B cell (primary cell): Measurements from ENCODE around the gene PLAU. TPM values are rescaled to one million over a fixed set of nuclear protein-coding genes. Genes with fewer than 3 reads are reported as not detected.
A peak's percentile ranks its signal among the peaks of the same experiment; 100 is the strongest.

Experiments used
- ATAC-seq: fragments of 200-7000 bp; cut with Tn5 transposase; one replicate; pipeline ENCODE4 v1.10.0; 2021; ENCODE audit warnings: low read depth, mild to moderate bottlenecking, moderate number of reproducible peaks, moderate library complexity
- CTCF ChIA-PET: fragments of 350-600 bp; sonication (Branson Sonifier 250); formaldehyde crosslinking; loops from one replicate; lab custom pipeline; 2021; ENCODE audit warnings: antibody characterized with exemption, inconsistent platforms; lab: Charles Lee
- POLR2A ChIA-PET: fragments of 350-600 bp; sonication (Branson Sonifier 250); formaldehyde crosslinking; loops from one replicate; lab custom pipeline; 2021; ENCODE audit warnings: antibody characterized with exemption; lab: Charles Lee
- DNase-seq: peaks from one replicate; pipeline ENCODE4 v3.0.0; 2013
- H2AFZ ChIP-seq: 2 replicates; pipeline ENCODE4 v1.6.1; 2012; ENCODE audit warnings: mild to moderate bottlenecking, low read depth, low read length; ENCODE audit not compliant: insufficient read depth, poor library complexity, severe bottlenecking
- H3K27ac ChIP-seq, 2 donors: 1 replicate in 1 of 2; 2 replicates in 1 of 2; pipeline ENCODE4 v1.5.1; 2012 to 2013; ENCODE audit warnings: low read length in 2 of 2, mild to moderate bottlenecking in 2 of 2, moderate library complexity in 1 of 2
- H3K27me3 ChIP-seq, 4 experiments: fragments of 200-600 bp in 1 of 4; sonication (generic) in 1 of 4; replicated peaks in 1 of 4; 1 replicate in 2 of 4; 2 replicates in 2 of 4; pipeline versions ENCODE4 v1.6.1 to v1.7.0; 2013 to 2016; ENCODE audit warnings: low read length in 3 of 4, mild to moderate bottlenecking in 2 of 4, mixed read lengths in 1 of 4, moderate library complexity in 1 of 4; ENCODE audit not compliant: insufficient read depth in 4 of 4, control insufficient read depth in 3 of 4; ENCODE audit errors: control extremely low read depth in 1 of 4
- H3K36me3 ChIP-seq, 2 experiments: replicated peaks in 1 of 2; 1 replicate in 1 of 2; 2 replicates in 1 of 2; pipeline versions ENCODE4 v1.6.1 to v1.7.1; 2013; ENCODE audit warnings: low read length in 1 of 2; ENCODE audit not compliant: insufficient read depth in 2 of 2, control insufficient read depth in 1 of 2; ENCODE audit errors: control extremely low read depth in 1 of 2, extremely low read depth in 1 of 2
- H3K4me1 ChIP-seq, 2 donors: fragments of 200-600 bp in 1 of 2; sonication (generic) in 1 of 2; 1 replicate in 1 of 2; 2 replicates in 1 of 2; pipeline versions ENCODE4 v1.5.1 to v1.6.1; 2013 to 2017; ENCODE audit warnings: low read length in 2 of 2; ENCODE audit not compliant: control insufficient read depth in 2 of 2, insufficient read depth in 2 of 2
- H3K4me2 ChIP-seq: replicated peaks from 2 replicates; pipeline ENCODE3; 2012; ENCODE audit warnings: mild to moderate bottlenecking, low read depth, low read length; ENCODE audit not compliant: poor library complexity, severe bottlenecking
- H3K4me3 ChIP-seq, 5 experiments: fragments of 200-600 bp in 1 of 5; sonication (generic) in 1 of 5; 1 replicate in 3 of 5; 2 replicates in 2 of 5; pipeline versions ENCODE4 v1.5.1 to v1.7.0; 2011 to 2016; ENCODE audit warnings: low read length in 4 of 5, mild to moderate bottlenecking in 4 of 5, low read depth in 2 of 5, control low read depth in 1 of 5, moderate library complexity in 1 of 5; ENCODE audit not compliant: insufficient read depth in 1 of 5; ENCODE audit errors: control extremely low read depth in 1 of 5, extremely low read depth in 1 of 5
- H3K79me2 ChIP-seq: fragments of 200-600 bp; sonication (generic); one replicate; pipeline ENCODE4 v1.6.0; 2016; ENCODE audit warnings: low read length; ENCODE audit not compliant: control insufficient read depth, insufficient read depth
- H3K9ac ChIP-seq: fragments of 200-600 bp; sonication (generic); 2 replicates; pipeline ENCODE4 v1.6.1; 2017; ENCODE audit warnings: mild to moderate bottlenecking, low read length, moderate library complexity
- H3K9me3 ChIP-seq, 3 donors: one replicate each; pipeline versions ENCODE4 v1.6.1 to v1.7.1; 2013; ENCODE audit warnings: low read length in 2 of 3; ENCODE audit not compliant: control insufficient read depth in 2 of 3, insufficient read depth in 1 of 3; ENCODE audit errors: control extremely low read depth in 1 of 3
- H4K20me1 ChIP-seq: 2 replicates; pipeline ENCODE4 v1.6.0; 2012; ENCODE audit warnings: mild to moderate bottlenecking, low read length; ENCODE audit not compliant: insufficient read depth, control insufficient read depth, poor library complexity, severe bottlenecking
- H3K27ac Mint-ChIP-seq: one replicate; pipeline ENCODE4 v1.8.0; 2021; ENCODE audit warnings: mixed read lengths
- H3K27me3 Mint-ChIP-seq: one replicate; pipeline ENCODE4 v1.8.0; 2021; ENCODE audit warnings: mixed read lengths
- H3K4me1 Mint-ChIP-seq: one replicate; pipeline ENCODE4 v1.8.0; 2021; ENCODE audit warnings: mixed read lengths
- H3K4me3 Mint-ChIP-seq: one replicate; pipeline ENCODE4 v1.8.0; 2021; ENCODE audit warnings: mixed read lengths
- H3K9me3 Mint-ChIP-seq: one replicate; pipeline ENCODE4 v1.8.0; 2022; ENCODE audit warnings: mixed read lengths; ENCODE audit not compliant: insufficient read depth
- CTCF ChIP-seq: fragments of 200-600 bp; IDR thresholded peaks from one replicate; pipeline ENCODE4 v1.8.0; 2022; ENCODE audit warnings: antibody characterized with exemption, mild to moderate bottlenecking
- EZH2 ChIP-seq: IDR thresholded peaks from 2 replicates; pipeline ENCODE4 v1.6.1; 2012; ENCODE audit warnings: borderline replicate concordance, low read depth, mild to moderate bottlenecking, moderate library complexity, low read length; ENCODE audit not compliant: insufficient read depth, poor library complexity, severe bottlenecking
- WGBS: methylation state at CpG from one replicate; pipeline ENCODE4 v1.1.5; 2013; ENCODE audit warnings: missing lambda C conversion rate; ENCODE audit not compliant: insufficient coverage; 5-methylcytosine and 5-hydroxymethylcytosine counted together
- intact Hi-C: fragments of 100-400 bp; cut with micrococcal nuclease; formaldehyde crosslinking; loops from one replicate; pipeline ENCODE4 v1.10.0; 2022
- polyA plus RNA-seq: library from polyadenylated mRNA; depleted of rRNA; stranded (reverse); fragments of >200 nt; gene quantifications from 2 replicates; pipeline ENCODE4 v1.2.3, GENCODE V29; 2012
- total RNA-seq, 2 donors: library from RNA; stranded (reverse); fragments of 120-200 nt in 1 of 2; gene quantifications; 1 replicate in 1 of 2; 2 replicates in 1 of 2; pipeline versions ENCODE4 v1.2.3 to v1.2.4, GENCODE V29; 2013 to 2022

The PLAU gene
- total and polyA plus RNA-seq, 2 donors (not counting 1 experiment from before 2014, with no cell fraction given): 0.04 TPM; not detected in 1

- peaks cover 64% of the 10 kb centered on the region for H3K79me2 ChIP-seq
- H4K20me1 ChIP-seq: peaks cover 23% of the 10 kb centered on the region
- H3K4me1 Mint-ChIP-seq: peaks cover 50% of the 10 kb centered on the region
- H3K4me1 ChIP-seq: peaks cover 18 to 39% of the 10 kb centered on the region in 2 donors
- H3K9ac ChIP-seq: no peak overlapping the region
- H3K27me3 ChIP-seq: no peaks in the 10 kb centered on the region
- H3K9me3 ChIP-seq: no peaks in the 10 kb centered on the region
- WGBS: 70% methylated on average over 5 of the region's 5 CpGs
- no peak overlapping the region for H3K4me3 ChIP-seq
- H3K4me3 Mint-ChIP-seq: peak overlapping the region; percentile 84
- POLR2A ChIA-PET: no interaction called here
- intact Hi-C loops: loop anchor here (10.0 kb wide), 2 partner anchors 247 to 1363 kb away; partner anchors contain the start of gene COMTD1
- no peaks in the 10 kb centered on the region for H3K9me3 Mint-ChIP-seq
- peaks cover 0 to 34% of the 10 kb centered on the region in 2 experiments for H3K36me3 ChIP-seq
- H3K27me3 Mint-ChIP-seq: no peaks in the 10 kb centered on the region
- TF ChIP-seq CTCF: no peak
- TF ChIP-seq EZH2: no peak
- H3K27ac Mint-ChIP-seq: peak overlapping the region; percentile 53
- CTCF ChIA-PET: no interaction called here
- no peak overlapping the region for H2AFZ ChIP-seq
- ATAC-seq (no peak), DNase-seq (no peak)
- H3K27ac ChIP-seq: no peak overlapping the region
- peak overlapping the region; percentile 76 for H3K4me2 ChIP-seq
Measured at GRCh38 chr10:73872190-73872710, 38.7 kb upstream of the PLAU start.

GRCh38 chr10:73873142-73873837, 37.6 kb upstream of the PLAU start:
- Mint-ChIP-seq H3K9me3 (no peaks in the 10 kb centered on the region), H3K27me3 (no peaks in the 10 kb centered on the region), H3K27ac (peak overlapping the region; percentile 59), H3K4me1 (peaks cover 41% of the 10 kb centered on the region), H3K4me3 (peak overlapping the region; percentile 84)
- POLR2A ChIA-PET: interaction anchor here (0.6 to 2.4 kb wide), 3 partner anchors 7 to 378 kb away, joined by 7 to 9 read pairs (median 9); no protein-coding TSS in a partner anchor
- Histone ChIP-seq H3K79me2 (peaks cover 56% of the 10 kb centered on the region), H3K27ac (no peak overlapping the region), H3K27me3 (no peaks in the 10 kb centered on the region), H3K36me3 (peaks cover 0 to 27% of the 10 kb centered on the region in 2 experiments), H4K20me1 (peaks cover 23% of the 10 kb centered on the region), H3K4me2 (peak overlapping the region; percentile 76), H3K4me3 (peak overlapping the region; percentile 16 to 93 (median 28)), H3K4me1 (peaks cover 15 to 35% of the 10 kb centered on the region in 2 donors), H3K9ac (peak overlapping the region; percentile 26), H2AFZ (no peak overlapping the region), H3K9me3 (no peaks in the 10 kb centered on the region)
- 66% methylated on average over 15 of the region's 33 CpGs for WGBS
- no peak for ATAC-seq
- DNase-seq: no peak
- CTCF ChIA-PET: interaction anchor here (1.0 to 16.5 kb wide), 4 partner anchors 8 to 207 kb away, joined by 3 to 498 read pairs (median 5); no protein-coding TSS in a partner anchor
- TF ChIP-seq EZH2 (no peak), CTCF (no peak)
- intact Hi-C loops: loop anchor here (10.0 kb wide), 2 partner anchors 248 to 1362 kb away; partner anchors contain the start of gene COMTD1
